Stimulated activated CD8-positive, alpha-beta memory T cell treated with anti-CD3 and anti-CD28 coated beads, Interleukin-15, amount 100 ng/mL, for 1 hour (primary cell): Measurements from ENCODE around the gene HCAR3.
"Not testable (repeated sequence)": the region's sequence is repeated elsewhere in the genome, so short reads cannot be mapped to it uniquely, and the experiment has no call there.

Experiments
- DNase-seq: peaks from one replicate; pipeline ENCODE4 v3.0.0-alpha.2; 2020; ENCODE audit warnings: low read depth

Gene HCAR3

DNA sequence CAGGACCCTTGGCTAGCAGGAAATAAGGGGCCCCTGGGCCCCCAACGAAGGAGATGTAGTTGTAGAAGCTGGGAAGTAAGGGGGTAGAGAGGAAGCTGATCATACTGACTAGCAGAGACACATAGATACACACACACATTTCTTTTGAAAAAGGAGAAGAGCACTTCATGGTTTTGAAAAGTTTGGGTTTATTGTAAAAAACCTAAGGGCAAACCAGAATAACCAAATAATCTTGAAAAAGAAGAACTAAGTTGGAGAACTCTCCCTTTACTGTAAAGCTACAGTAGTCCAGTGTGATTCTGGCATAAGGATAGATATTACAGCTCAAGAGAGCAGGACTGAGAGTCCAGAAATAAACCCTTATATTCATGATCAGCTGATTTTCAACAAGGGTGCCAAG, 5.8 kb upstream of the HCAR3 start:
- DNase-seq = no peak

DNA sequence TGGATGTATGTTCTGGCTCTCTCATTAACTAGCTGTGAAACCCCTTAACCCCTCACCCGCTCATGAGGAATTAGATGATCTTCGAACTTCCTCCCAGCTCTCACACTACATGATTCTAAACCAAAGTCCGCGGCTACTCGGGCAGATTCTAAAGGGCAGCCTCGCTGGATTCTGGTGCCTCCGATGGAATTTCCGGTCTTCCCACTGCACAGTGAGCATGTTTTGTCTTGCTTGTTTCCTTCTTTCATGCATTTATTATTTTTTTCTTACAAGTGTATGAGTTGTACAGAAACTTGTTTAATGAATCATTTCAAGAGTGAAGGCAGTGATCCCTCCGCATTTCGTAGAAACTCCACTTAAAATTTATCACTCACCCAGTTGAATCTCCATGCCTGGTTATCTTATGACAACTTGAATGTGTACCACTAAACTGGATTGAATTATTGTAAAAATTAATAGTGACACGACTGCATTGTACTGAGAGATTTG, 4.5 kb upstream of the HCAR3 start:
- DNase-seq = no peak

DNA sequence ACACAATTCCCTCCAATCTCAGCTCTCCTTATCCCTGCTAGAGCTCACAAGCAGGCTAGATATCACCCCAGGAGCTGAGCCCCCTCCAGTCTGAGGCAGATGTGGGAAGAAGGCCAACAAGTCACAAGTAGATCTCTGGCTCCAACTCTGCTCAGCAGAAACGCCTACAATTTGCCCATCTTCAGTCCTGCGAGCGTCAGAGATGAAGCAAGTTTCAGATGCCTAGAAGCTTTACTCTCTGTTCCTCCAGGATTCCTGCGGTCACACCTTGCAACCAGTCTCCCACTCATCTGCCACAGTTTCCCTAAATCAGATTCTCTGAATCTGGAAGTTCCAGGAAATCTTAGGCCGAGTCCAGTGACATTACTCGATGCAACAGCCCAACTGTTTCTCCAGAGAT, 1.4 kb downstream of the HCAR3 start:
- not testable (repeated sequence) for DNase-seq

DNA sequence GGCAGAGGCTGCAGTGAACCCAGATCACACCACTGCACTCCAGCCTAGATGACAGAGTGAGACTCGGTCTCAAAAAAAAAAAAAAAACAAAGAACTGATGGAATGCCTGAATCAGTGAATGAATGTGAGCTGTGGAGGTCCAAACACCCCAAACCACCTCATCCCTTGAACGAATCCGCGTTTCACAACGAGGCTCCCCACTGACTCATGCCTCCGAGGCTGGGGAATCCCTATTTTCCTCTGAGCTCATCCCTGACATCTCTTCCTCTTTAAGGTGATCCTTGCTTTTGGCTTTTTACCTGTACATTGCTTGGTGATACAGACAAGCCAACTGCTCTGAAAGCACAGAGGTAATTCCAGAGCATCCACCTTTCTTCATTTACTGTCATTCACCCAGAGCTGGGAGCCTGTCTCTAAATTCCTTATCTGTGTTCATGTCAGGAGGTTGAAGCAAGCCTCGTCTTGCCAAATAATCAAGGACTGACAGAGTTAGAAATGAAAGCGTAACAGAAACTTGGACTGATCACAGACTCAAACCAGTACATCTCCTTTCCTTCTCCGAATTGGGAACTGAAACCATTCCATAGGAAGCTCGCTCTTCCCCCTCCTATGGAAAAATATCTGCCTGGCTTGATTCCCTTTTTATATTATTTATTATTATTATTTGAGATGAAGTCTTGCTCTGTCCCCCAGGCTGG, 3.0 kb downstream of the HCAR3 start:
- not testable (repeated sequence) for DNase-seq

DNA sequence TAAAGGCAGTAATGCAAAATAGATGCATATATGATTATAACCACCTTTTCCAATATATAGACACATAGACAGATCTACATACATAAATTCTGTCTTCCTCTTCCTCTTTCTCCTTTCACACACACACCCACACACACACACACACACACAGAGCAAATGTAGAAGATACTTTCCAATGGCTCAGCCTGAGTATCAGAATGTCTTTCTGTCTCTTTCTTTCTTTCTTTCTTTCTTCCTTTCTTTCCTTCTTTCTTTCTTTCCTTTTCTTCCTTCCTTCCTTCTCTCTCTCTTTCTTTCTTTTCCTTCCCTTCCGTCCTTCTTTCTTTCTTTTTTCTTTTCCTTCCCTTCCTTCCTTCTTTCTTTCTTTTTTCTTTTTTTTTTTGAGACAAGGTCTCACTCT, 5.3 kb downstream of the HCAR3 start:
- DNase-seq = not testable (repeated sequence)

DNA sequence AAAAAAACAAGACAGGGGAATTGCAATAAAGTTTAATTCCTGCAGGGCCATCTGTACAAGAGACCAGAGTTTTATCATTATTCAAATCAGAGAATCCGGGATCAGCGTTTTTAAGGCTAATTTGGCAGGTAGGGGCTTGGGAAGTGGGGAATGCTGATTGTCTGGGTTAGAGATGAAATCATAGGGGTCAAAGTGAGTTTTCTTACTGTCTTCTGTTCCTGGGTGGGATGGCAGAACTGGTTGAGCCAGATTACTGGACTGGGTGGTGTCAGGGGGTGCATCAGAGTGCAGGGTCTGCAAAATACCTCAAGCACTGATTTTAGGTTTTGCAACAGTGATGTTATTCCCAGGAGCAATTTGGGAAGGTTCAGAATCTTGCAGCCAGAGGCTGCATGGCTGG, 6.3 kb downstream of the HCAR3 start:
- DNase-seq = not testable (repeated sequence)

DNA sequence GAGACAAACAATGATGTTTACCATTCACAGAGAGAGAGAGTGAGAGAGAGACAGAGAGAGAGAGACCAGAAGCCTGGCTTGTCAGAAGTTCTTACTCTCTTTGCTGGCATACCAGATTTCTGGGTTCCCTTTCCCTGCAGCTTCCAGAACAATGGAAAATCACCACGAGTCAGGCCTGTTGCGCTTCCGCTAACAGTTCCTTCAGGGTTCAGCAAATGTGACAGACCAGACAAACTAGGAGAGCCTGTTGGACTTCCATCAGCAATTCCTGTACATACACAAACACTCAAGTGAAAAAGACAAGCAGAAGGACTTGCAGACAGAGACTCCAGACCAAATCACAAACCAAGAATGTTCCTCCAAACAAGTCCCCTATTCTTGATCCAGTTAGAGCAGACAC, 7.3 kb downstream of the HCAR3 start:
- DNase-seq = not testable (repeated sequence)

DNA sequence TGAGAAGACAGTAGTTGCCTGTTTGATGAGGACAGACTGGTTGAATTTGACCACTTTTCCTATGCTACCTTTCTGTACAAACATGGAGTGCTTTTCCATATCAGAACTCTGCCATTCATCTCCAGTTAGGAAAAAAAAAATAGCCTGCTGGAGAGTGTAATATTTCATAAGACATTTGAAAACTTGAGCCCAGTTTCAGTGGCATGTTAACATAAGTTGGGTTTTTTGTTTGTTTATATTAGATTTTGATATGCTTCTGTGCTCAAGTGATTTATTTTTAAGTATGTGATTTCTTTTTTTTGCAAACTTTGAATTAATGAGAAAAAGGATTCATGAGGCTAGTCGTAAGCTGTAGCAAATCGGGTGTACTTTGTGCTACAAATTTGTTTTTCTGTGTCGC, 12.8 kb downstream of the HCAR3 start:
- DNase-seq = not testable (repeated sequence)

DNA sequence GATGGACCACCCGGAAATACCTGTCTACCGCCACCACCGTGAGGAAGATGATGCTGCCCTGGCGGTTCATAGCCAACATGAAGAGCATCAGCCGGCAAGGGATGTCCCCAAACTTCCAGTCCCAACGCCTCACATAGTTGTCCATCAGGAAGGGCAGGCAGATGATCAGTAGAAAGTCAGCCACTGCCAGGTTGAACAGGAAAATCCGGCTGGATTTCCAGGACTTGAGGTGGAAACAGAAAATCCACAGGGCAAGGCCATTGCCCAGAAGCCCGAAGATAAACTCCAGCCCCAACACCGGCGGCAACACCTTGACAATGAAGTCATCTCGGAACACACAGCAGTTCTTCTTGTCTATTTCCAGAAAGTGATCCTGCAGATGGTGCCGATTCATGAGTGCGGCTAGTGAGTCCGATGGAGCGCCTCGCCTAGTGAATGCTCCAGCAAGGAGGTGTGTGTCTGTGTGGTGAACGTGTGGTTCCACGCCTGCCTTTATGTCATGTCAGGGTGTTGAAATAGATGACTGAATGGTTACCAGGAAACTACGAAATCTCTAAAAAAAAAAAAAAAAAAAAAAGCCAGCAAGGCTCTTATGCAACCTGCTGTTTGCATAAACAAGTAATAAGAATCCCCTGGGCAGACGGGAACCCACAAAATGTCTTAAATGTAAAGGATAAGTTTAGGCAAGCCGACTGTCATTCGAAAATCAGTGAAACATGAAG, 13.6 kb downstream of the HCAR3 start, which contains the start of gene HCAR2:
Gene HCAR2, minus strand, starts transcription at position 468 of the 722 bp plus-strand sequence. Its CDS starts 74 bp downstream, at position 394.
- not testable (repeated sequence) for DNase-seq

DNA sequence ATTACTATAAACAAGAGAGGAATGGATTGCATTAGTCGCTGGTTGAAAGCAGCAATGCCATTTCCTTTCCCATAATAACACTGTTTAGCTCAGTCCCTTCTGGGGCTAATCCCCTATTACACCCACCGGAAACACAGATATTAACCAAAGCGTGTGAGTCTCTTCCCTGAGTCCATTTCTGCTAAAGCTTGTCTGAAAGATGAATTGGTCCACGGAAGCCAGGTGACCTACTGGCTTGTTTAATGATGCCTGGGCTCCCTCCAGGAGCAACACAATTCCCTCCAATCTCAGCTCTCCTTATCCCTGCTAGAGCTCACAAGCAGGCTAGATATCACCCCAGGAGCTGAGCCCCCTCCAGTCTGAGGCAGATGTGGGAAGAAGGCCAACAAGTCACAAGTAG, 15.1 kb downstream of the HCAR3 start:
- not testable (repeated sequence) for DNase-seq

DNA sequence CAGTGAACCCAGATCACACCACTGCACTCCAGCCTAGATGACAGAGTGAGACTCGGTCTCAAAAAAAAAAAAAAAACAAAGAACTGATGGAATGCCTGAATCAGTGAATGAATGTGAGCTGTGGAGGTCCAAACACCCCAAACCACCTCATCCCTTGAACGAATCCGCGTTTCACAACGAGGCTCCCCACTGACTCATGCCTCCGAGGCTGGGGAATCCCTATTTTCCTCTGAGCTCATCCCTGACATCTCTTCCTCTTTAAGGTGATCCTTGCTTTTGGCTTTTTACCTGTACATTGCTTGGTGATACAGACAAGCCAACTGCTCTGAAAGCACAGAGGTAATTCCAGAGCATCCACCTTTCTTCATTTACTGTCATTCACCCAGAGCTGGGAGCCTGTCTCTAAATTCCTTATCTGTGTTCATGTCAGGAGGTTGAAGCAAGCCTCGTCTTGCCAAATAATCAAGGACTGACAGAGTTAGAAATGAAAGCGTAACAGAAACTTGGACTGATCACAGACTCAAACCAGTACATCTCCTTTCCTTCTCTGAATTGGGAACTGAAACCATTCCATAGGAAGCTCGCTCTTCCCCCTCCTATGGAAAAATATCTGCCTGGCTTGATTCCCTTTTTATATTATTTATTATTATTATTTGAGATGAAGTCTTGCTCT, 16.4 kb downstream of the HCAR3 start:
- DNase-seq = not testable (repeated sequence)

DNA sequence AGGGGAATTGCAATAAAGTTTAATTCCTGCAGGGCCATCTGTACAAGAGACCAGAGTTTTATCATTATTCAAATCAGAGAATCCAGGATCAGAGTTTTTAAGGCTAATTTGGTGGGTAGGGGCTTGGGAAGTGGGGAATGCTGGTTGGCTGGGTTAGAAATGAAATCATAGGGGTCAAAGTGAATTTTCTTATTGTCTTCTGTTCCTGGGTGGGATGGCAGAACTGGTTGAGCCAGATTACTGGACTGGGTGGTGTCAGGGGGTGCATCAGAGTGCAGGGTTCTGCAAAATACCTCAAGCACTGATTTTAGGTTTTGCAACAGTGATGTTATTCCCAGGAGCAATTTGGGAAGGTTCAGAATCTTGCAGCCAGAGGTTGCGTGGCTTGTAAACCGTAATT, 19.7 kb downstream of the HCAR3 start:
- not testable (repeated sequence) for DNase-seq

DNA sequence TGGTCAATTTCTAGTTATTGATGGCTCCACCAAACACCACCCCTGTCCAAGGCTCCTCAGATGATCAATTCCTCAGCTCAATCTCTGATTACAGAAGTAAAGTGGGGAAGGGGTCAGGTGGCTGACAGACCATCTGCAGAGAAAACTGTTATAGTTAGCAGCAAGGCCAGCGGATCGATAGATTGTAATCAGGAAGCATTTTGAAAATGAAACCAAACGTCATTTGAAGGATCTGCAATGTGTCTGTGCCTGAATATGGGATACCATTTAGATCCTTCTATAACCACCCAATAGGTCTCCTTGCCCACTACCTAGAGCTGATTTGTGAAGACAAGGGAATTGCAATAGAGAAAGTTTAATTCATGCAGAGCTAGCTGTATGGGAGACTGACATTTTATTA, 25.0 kb downstream of the HCAR3 start:
- DNase-seq = no peak

DNA sequence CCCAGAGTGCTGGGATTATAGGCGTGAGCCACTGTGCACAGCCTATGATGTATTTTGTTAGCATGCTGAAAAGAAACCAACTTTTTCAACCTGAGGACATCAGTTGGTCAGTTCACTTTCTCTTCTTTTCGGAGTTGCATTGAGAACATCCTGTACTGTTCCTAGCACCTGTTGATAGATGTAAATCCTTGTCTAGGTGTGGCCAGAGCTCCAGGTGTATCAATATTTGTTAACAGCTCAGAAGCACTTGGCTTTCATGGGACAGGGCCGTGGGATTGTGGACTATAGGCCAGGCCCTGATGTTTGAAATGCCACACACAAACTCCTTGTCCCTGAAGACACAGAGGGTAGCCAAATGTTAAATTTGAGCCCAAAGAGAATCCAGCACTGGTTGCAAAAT, 28.3 kb downstream of the HCAR3 start:
- no peak for DNase-seq

DNA sequence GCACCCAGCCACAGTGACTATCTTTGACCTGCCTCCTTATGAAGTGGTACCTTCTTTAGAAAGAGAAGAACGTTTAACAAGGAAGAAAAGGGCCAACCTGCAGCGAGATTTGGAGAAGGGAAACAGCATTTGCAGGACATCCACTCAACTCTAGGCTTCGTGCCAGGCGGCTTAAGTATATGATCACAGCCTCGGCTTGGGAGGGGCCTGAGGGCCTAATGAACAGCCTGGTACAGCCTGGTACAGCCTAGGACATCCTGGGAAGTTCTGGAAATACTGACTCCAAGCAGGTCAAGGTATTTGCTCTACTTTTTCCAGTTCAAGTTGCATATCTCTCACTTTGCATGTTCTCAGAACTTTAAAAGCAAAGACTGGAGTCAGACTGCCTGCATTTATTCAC, 29.5 kb downstream of the HCAR3 start:
- no peak for DNase-seq

DNA sequence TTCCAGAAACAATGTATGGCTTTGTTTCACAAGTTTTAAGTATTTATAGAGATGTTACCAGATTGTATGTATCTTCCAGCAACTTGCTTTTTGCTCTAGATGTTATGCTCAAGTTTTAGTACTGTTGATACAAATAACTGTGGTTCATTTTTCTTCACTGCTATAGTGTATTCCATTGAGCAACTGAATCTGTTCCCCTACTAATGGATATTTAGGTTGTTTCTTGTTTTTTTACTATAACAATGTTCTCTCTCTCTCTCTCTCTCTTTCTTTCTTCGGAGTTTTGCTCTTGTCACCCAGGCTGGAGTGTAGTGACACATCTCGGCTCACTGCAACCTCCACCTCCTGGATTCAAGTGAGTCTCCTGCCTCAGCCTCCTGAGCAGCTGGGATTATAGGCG, 30.1 kb downstream of the HCAR3 start:
- no peak for DNase-seq

DNA sequence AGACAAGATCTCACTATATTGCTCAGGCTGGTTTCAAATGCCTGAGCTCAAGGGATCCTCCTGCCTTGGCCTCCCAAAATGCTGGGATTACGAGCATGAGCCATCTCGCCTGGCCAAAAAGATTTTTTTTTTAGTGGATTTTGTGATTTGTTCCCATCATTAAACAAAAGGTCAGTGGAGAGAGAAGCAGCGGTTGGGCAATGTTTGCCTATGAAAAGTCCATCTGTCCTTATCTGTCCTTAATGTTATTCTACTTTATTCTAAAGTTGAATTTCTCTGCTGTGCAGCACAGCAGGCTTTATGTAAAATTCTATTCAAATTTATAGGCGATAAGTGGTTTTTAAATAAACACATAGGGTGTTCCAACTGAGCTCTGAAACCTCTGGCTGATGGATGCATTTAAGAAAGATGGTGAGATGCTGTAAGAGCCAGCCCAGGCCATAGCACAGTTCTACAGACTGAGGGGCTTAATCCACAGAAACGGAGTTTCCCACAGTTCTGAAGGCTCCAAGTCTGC, 32.3 kb downstream of the HCAR3 start:
- DNase-seq = no peak

DNA sequence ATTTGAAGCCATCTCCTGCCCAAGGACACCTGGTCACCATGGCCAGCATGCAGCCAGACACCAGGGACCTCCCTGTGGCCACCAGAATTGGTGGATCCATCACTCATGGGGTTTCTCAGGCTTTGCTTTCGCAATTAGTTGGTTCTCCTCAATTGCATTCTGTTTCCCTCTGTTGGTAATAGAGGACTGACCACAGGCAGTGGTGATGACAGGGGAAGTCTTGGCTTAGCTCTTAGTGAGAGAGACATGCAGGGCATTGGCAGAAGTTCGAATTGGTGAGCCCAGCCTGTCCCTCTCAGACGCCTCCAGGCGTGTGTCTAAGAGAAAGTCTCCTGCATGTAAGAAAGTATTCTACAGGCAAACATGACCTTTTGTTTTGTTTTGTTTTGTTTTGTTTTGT, 34.8 kb downstream of the HCAR3 start:
- DNase-seq = no peak

DNA sequence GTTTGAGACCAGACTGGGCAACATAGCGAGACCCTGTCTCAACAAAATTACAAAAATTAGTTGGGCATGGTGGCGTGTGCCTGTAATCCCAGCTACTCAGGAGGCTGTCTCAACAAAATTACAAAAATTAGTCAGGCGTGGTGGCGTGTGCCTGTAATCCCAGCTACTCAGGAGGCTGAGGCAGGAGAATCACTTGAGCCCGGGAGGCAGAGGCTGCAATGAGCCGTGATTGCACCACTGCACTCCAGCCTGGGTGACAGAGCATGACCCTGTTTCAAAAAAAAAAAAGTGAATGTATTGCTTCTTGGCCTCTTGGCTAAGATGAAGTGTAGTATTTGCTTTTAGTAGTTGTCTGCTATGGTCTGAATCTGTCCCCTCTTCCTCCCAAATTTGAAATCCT, 35.6 kb downstream of the HCAR3 start:
- not testable (repeated sequence) for DNase-seq

DNA sequence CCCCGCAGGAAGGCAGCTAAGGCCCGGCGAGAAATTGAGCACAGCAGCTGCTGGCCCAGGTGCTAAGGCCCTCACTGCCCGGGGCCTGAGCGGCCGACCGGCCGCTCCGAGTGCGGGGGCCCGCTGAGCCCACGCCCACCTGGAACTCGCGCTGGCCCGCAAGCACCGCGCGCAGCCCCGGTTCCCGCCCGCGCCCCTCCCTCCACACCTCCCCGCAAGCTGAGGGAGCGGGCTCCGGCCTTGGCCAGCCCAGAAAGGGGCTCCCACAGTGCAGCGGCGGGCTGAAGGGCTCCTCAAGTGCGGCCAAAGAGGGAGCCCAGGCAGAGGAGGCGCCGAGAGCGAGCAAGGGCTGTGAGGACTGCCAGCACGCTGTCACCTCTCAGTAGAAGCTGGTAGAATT, 39.8 kb downstream of the HCAR3 start:
- not testable (repeated sequence) for DNase-seq

DNA sequence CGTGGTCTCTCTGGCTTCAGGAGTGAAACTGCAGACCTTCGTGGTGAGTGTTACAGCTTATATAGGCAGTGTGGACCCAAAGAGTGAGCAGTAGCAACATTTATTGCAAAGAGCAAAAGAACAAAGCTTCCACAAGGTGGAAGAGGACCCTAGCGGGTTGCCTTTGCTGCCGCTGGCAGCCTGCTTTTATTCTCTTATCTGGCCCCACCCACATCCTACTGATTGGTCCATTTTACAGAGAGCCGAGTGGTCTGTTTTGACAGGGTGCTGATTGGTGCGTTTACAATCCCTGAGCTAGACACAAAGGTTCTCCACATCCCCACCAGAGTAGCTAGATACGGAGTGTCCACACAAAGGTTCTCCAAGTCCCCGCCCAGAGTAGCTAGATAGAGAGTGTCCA, 40.6 kb downstream of the HCAR3 start:
- DNase-seq = not testable (repeated sequence)

DNA sequence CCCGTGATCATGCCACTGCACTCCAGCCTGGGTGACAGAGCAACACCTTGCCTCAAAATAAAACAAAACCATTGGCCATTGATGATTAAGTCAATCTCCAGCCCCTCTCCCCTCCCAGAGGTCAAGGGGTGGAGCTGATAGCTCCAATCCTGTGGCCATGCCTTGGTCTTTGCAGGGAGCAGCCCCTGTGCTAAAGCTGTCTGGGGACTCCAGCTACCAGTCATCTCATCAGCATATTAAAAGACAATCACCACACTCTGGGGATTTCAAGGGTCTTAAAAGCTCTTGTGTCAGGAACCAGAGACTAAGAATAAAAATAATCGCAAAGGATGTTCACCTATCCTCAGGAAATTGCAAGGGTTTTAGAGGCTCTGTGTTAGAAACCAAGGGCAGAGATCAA, 44.1 kb downstream of the HCAR3 start:
- no peak for DNase-seq
